ENCODE measurements around the gene CLCN7.

- peak; percentile 51; the same call in 1 of the 2 replicates for TF ChIP-seq MAX (IDR thresholded peaks at IDR 0.05)
- no peak for TF ChIP-seq EP300 (IDR thresholded peaks at IDR 0.05; ENCODE audit: borderline replicate concordance)
- TF ChIP-seq RAD21 (IDR thresholded peaks at IDR 0.05; ENCODE audit: low read depth) = peak; percentile 45; the same call in 1 of the 2 replicates
- TF ChIP-seq YY1 (IDR thresholded peaks at IDR 0.05; ENCODE audit: low read depth) = no peak
- no peak for TF ChIP-seq TEAD4 (IDR thresholded peaks at IDR 0.05)
- TF ChIP-seq CEBPB (IDR thresholded peaks at IDR 0.05) = no peak
- no peak for TF ChIP-seq REST (IDR thresholded peaks at IDR 0.05; ENCODE audit: low read depth)
- peak; percentile 81; the same call in 1 of the 2 replicates for TF ChIP-seq ZBTB7A (IDR thresholded peaks at IDR 0.05; ENCODE audit: low read depth)
- no peak for TF ChIP-seq USF1 (IDR thresholded peaks at IDR 0.05)
- TF ChIP-seq NFIC (IDR thresholded peaks at IDR 0.05) = no peak
- TF ChIP-seq TAF1 (IDR thresholded peaks at IDR 0.05; ENCODE audit: low read depth) = no peak
Observed at GRCh38 chr16:1413684-1414531, 60.9 kb downstream of the CLCN7 start.

Data from Ishikawa (cell line).